HCT116 (cell line): ENCODE data around the gene ZDHHC22.

Experiments used
- CEBPB ChIP-seq: IDR thresholded peaks from 2 replicates; pipeline ENCODE4 v1.6.1; 2012; ENCODE audit warnings: low read depth
- EGR1 ChIP-seq: IDR thresholded peaks from 2 replicates; pipeline ENCODE4 v1.6.1; 2012; ENCODE audit warnings: low read depth
- ELF1 ChIP-seq: IDR thresholded peaks from 2 replicates; pipeline ENCODE4 v1.6.1; 2012; ENCODE audit warnings: low read depth, borderline replicate concordance
- EZH2 ChIP-seq: fragments of 200-600 bp; sonication (generic); IDR thresholded peaks from 2 replicates; pipeline ENCODE4 v1.6.1; 2017; ENCODE audit warnings: antibody characterized with exemption, mixed run types
- JUND ChIP-seq: IDR thresholded peaks from 2 replicates; pipeline ENCODE4 v1.6.1; 2012
- POLR2A ChIP-seq: IDR thresholded peaks from 2 replicates; pipeline ENCODE4 v1.7.0; 2011; ENCODE audit warnings: borderline replicate concordance; ENCODE audit not compliant: insufficient read depth, insufficient read length; ENCODE audit errors: extremely low read depth
- POLR2AphosphoS5 ChIP-seq: IDR thresholded peaks from 2 replicates; pipeline ENCODE4 v1.6.1; 2011; ENCODE audit warnings: mild to moderate bottlenecking, low read depth, low read length, moderate library complexity
- SIN3A ChIP-seq: IDR thresholded peaks from 2 replicates; pipeline ENCODE4 v1.6.1; 2012; ENCODE audit warnings: low read depth
- TF ChIP-seq, protein P1 (sequence below), 3 experiments: fragments of 200-600 bp in 1 of 3; sonication (generic) in 1 of 3; IDR thresholded peaks in 2 of 3; conservative IDR thresholded peaks in 1 of 3; 2 replicates each; pipeline ENCODE4 v1.5.1; 2012 to 2017; ENCODE audit warnings: low read depth in 2 of 3, low read length in 2 of 3, antibody characterized with exemption in 1 of 3, borderline replicate concordance in 1 of 3, control low read depth in 1 of 3, mild to moderate bottlenecking in 1 of 3, mixed read lengths in 1 of 3, mixed run types in 1 of 3, moderate library complexity in 1 of 3; ENCODE audit not compliant: insufficient read depth in 1 of 3
- TF ChIP-seq, protein P2 (sequence below): IDR thresholded peaks from 2 replicates; pipeline ENCODE4 v1.6.1; 2012
- TF ChIP-seq, protein P3 (sequence below): IDR thresholded peaks from 2 replicates; pipeline ENCODE4 v1.6.1; 2012

DNA sequence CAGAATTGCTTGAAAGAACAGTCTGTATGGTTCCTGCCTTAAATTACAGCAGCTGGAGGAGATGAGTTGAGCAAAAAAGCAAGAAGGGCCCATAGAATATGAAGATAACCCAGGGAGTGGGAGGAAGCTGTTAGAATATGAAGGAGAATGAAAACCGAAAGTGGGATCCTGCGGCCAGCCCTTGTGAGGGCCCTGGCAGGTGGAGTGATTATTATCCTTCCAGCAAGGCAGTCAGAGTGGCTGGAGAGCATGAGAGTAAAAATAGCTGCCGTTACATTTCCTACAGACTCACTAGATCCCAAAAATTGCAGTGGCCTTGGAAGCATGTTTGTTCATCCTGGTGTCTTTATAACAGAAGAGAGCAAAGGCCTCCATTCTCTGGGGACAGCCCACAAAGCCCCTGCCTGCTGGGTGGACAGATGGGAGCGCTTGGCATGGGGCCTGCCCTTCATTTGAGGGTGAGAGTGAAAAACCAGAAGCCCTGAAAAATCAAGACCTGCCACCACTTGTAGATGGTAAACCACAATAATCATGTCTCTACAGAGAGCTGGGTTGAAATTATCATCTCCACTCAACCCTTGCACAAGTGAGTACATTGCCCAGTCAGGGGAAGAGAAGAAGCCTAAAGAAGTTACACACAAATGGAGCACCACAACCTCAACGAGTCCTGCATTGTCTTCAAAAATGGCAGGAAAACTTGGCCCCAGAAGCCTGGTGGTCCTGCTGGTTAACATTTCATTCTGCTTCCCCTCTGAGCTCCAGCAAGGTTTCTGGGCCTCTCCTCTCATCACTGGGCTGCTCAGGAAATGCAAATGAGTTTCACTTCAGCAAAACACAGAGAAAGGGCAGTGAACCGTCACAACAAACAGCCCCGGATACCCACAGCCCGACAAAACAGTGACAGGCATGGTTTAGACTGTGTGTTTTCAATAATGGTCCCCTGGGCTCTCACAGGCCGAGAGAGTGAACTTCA is 20.5 kb downstream of the ZDHHC22 start:
- TF ChIP-seq EZH2 (no peak), POLR2AphosphoS5 (no peak), EGR1 (no peak), POLR2A (no peak), CEBPB (no peak), SIN3A (no peak), JUND (no peak), ELF1 (no peak)
- TF ChIP-seq, protein P1, sequence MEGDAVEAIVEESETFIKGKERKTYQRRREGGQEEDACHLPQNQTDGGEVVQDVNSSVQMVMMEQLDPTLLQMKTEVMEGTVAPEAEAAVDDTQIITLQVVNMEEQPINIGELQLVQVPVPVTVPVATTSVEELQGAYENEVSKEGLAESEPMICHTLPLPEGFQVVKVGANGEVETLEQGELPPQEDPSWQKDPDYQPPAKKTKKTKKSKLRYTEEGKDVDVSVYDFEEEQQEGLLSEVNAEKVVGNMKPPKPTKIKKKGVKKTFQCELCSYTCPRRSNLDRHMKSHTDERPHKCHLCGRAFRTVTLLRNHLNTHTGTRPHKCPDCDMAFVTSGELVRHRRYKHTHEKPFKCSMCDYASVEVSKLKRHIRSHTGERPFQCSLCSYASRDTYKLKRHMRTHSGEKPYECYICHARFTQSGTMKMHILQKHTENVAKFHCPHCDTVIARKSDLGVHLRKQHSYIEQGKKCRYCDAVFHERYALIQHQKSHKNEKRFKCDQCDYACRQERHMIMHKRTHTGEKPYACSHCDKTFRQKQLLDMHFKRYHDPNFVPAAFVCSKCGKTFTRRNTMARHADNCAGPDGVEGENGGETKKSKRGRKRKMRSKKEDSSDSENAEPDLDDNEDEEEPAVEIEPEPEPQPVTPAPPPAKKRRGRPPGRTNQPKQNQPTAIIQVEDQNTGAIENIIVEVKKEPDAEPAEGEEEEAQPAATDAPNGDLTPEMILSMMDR (IDR thresholded peaks at IDR 0.05 in 2 of 3, conservative IDR thresholded peaks at IDR 0.05 in 1 of 3; ENCODE audit: borderline replicate concordance in 1 of 3, insufficient read depth in 1 of 3, low read depth in 2 of 3, low read length in 2 of 3), result no peak
- TF ChIP-seq, protein P2, sequence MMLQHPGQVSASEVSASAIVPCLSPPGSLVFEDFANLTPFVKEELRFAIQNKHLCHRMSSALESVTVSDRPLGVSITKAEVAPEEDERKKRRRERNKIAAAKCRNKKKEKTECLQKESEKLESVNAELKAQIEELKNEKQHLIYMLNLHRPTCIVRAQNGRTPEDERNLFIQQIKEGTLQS, result no peak
- TF ChIP-seq, protein P3, sequence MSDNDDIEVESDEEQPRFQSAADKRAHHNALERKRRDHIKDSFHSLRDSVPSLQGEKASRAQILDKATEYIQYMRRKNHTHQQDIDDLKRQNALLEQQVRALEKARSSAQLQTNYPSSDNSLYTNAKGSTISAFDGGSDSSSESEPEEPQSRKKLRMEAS, result no peak
